GM12801 (cell line): ENCODE results near the gene GFER.

Source experiments
- TF ChIP-seq, protein P1 (sequence below): IDR thresholded peaks from one replicate; pipeline ENCODE4 v1.5.1; 2011; ENCODE audit warnings: control low read depth; ENCODE audit not compliant: insufficient read length; ENCODE audit errors: extremely low read depth

GFER gene

GRCh38 chr16:2023092-2024031, 39.4 kb downstream of the GFER start:
- TF ChIP-seq, protein P1, sequence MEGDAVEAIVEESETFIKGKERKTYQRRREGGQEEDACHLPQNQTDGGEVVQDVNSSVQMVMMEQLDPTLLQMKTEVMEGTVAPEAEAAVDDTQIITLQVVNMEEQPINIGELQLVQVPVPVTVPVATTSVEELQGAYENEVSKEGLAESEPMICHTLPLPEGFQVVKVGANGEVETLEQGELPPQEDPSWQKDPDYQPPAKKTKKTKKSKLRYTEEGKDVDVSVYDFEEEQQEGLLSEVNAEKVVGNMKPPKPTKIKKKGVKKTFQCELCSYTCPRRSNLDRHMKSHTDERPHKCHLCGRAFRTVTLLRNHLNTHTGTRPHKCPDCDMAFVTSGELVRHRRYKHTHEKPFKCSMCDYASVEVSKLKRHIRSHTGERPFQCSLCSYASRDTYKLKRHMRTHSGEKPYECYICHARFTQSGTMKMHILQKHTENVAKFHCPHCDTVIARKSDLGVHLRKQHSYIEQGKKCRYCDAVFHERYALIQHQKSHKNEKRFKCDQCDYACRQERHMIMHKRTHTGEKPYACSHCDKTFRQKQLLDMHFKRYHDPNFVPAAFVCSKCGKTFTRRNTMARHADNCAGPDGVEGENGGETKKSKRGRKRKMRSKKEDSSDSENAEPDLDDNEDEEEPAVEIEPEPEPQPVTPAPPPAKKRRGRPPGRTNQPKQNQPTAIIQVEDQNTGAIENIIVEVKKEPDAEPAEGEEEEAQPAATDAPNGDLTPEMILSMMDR = no peak

DNA sequence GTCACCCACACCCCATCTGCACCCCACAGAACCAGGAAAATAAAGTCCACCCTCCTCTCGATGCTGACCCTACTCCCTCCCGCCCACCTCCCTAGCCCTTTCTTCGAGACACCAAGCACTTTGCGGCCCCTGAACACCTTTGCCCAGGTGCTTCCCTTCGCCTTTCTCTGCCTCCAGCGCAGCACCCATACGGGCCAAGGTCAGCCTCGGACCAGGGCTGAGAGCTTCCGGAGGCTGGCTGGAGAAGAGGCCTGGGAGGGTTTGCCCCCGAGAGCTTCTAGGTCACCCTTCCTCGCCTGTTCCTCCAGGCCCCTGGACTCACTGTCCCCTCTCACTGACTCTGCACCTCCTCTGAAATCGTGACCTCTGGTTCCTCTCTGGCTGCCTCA, 40.0 kb downstream of the GFER start:
- TF ChIP-seq, protein P1 = no peak

- TF ChIP-seq, protein P1 = no peak
Observed at GRCh38 chr16:2025251-2025650, 41.3 kb downstream of the GFER start.

DNA sequence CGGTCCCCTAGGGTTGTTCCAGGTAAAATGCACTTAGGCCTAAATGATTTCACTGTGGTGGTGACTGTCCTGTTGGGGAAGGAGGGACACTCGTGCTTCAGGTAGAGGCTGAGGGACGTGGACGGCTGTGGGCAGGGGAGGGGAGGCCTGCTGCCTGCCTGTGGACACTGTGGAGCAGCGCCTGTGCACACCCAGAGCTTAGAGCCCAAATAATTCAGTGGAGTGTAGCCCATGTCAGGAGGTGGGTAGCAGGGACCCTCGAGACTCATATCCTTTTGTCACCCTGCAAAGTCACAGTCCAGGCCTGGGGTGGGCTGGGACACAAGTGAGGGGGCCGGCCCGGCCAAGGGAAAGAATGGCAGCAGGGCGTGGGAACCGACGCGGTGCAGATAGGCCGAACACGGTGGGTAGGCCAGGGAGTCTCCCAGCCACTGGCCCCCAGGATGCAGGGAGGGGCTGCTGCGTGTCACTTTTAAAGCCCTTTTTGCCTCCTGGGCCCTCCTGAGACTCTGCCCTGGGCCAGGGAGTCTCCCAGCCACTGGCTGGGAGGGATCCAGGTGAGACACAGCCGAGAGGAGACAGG, 42.0 kb downstream of the GFER start:
- TF ChIP-seq, protein P1 = no peak

GRCh38 chr16:2026461-2027023, 42.5 kb downstream of the GFER start, which contains the start of gene NHERF2:
TSS of gene NHERF2 (plus strand) at chr16:2026902. CDS start at chr16:2027006, 104 bp downstream.
- TF ChIP-seq, protein P1 = no peak

DNA sequence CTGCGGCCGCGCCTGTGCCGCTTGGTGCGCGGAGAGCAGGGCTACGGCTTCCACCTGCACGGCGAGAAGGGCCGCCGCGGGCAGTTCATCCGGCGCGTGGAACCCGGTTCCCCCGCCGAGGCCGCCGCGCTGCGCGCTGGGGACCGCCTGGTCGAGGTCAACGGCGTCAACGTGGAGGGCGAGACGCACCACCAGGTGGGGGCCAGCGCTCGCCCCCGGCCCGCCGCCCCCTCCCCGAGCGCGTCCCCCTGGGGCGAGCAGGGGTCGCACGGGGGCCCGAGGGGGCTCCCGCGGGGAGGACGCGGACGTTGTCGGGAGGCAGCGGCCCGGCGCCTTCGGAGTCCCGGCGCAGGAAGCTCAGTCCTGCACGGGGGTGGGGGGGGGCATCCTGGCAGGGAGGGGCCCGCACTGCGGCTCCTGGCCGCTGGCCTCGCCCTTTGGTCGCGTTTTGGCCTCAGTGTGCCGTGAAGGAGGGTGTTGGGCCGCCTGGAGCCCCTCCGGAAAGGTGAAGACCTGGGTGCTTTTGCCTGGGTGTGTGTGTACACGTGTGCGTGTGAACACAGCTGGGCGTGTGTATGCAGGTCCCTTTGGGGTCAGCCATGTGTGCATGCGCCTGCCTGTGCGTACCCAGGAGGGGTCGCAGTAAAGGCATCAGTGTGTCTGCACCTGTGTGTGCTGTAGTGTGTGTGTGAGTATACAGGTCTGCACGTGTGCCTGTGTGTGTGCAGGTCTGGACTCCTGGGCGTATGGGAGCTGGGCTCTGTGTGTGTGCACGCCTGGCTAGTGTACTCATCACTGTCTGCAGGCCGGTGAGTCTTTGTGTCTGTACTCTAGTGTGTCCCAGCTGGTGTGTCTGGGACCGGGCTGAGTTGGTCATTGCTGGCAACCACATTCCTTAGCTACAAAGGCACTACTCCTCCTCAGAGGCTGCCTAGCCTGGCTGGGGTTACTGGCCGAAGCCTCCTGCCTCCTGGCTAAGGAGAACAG, 43.3 kb downstream of the GFER start:
- TF ChIP-seq, protein P1 = no peak
